Erythroblast (primary cell): ENCODE data around the gene TOP2A.
A peak's percentile ranks its signal among the peaks of the same experiment; 100 is the strongest.
"Not testable (repeated sequence)": the region's sequence is repeated elsewhere in the genome, so short reads cannot be mapped to it uniquely, and the experiment has no call there.

Source experiments
- DNase-seq, 2 experiments: peaks; one replicate each; lab custom pipeline; 2025; lab: John Stamatoyannopoulos, UW
- GATA1 ChIP-seq: IDR thresholded peaks from 2 replicates; pipeline ENCODE4 v1.6.1; 2011; ENCODE audit warnings: low read depth, mild to moderate bottlenecking, control low read depth, low read length, moderate library complexity
- POLR2A ChIP-seq: IDR thresholded peaks from 2 replicates; pipeline ENCODE4 v1.6.1; 2011; ENCODE audit warnings: mild to moderate bottlenecking, low read length

The TOP2A gene

DNA sequence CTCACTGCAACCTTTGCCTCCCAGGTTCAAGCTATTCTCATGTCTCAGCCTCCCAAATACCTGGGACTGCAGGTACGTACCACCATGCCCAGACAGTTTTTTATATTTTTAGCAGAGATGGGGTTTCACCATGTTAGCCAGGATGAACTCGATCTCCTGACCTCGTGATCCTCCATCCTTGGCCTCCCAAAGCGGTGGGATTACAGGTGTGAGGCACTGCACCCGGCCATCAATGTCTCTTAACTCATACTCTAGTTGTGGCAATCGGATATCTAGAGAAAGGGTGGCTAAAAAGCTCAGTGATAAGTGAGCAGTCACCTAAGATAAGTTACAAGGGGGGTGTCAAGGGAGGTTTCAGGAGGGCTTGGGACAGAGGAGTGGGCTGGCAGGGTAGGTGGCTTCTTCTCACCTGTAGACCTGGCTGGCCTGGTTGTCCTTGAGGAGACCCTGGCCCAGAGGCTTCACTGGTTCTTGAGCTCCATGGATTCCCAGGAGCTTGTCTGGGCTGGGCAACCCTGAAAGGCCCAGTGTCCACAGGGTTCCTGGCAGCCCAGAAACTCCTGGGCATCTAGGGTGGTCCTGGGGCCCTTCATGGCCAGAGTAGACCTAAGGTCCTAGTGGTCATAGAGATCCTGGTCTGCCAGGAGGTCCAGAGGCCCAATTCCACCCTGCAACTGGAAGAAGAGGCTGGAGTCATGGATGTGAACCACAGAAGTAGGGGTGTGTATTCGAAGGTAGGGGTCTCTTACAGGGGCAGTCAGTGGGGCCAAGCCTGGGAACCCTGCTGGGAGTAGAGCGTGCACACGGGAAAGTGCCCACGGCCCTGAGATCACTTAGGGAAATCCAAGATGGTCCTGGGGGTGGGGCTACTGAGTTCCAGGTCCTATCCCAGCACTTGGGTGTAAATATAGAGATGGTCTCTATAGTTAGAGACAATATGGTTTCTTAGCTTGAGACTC, 12.9 kb upstream of the TOP2A start:
- TF ChIP-seq POLR2A (no peak), GATA1 (no peak)
- no peak for DNase-seq

DNA sequence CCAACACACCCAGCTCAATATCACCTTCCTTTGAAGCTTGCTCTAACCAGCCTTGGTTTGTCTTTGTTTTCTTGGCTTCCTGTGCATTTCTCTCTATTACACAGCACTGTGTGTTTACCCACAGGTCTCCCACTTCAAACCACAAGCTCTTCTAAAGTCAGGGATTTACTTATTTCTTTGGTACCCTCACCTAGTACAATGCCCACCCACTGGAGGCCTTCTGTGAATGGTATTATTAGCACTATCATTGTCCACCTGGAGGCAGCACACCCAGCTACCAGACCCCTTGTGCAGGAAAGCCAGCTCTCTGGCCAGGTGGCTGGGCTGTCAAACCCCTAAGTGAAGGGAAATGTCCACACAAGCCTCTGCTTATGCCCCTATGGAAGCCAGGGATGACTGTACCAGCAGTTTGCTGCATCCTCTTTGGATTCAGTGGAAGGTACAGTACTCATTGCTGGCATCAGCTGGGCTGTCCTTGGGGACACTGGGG, 9.4 kb upstream of the TOP2A start:
- no peak for DNase-seq
- TF ChIP-seq POLR2A (no peak), GATA1 (no peak)

- DNase-seq: no peak
- no peak for TF ChIP-seq GATA1
Observed at GRCh38 chr17:40425741-40426140, 8.0 kb upstream of the TOP2A start.

- DNase-seq: no peak
- TF ChIP-seq POLR2A (no peak), GATA1 (no peak)
Observed at GRCh38 chr17:40422990-40423633, 5.4 kb upstream of the TOP2A start.

DNA sequence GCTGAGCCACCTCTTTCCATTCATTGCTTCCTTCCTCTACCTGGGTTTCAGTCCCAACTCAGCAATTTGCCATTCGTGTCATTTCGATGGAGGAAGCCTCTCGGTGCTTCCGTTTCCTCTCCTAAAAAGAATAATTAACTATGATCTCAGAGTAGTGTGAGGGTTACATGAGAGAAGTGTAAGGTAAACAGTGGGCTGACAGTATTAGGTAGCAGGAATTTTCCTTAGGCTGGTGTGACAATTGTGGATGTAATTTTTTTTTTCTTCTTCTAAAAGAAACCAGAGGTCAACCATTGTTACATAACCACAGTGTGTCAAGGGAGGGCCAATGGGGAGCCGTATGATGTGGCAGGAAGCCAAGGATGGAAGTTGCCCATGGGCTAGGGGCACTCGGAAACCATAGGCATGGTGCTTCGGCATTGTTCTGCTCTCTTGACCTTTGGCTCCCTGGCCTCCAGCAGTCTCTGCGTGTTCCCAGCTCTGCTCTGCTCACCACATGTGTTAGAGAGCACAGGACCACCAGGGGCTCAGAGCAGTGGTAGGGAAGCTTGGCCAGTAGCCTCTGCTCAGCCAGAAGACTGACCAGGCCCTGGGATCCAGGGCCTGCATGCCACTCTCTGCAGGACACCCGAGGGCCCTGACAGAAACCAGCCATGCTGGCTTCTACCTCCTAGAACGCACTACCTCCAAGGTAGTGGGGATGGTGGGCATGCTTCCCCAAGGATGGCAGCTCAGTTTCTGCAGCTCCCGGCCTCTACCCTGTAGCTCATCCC, 2.0 kb upstream of the TOP2A start:
- DNase-seq: no peak
- TF ChIP-seq GATA1 (no peak), POLR2A (no peak)

DNA sequence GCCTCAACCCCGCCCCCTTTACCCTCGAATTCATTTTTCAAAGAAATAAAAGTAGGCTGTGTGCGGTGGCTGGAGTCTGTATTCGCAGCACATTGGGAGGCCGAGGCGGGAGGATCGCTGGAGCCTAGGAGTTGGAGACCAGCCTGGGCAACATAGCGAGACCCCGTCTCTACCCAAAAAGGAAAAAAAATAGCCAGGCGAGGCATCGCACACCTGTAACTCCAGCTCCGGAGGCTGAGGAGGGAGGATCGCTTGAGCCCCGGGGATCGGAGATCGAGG, 671 bp upstream of the TOP2A start:
- no peak for TF ChIP-seq GATA1
- no peak for TF ChIP-seq POLR2A
- no peak for DNase-seq

- DNase-seq: peak; percentile 73 to 83
- TF ChIP-seq POLR2A (no peak), GATA1 (no peak)
Observed at GRCh38 chr17:40417258-40417608, 463 bp downstream of the TOP2A start.

DNA sequence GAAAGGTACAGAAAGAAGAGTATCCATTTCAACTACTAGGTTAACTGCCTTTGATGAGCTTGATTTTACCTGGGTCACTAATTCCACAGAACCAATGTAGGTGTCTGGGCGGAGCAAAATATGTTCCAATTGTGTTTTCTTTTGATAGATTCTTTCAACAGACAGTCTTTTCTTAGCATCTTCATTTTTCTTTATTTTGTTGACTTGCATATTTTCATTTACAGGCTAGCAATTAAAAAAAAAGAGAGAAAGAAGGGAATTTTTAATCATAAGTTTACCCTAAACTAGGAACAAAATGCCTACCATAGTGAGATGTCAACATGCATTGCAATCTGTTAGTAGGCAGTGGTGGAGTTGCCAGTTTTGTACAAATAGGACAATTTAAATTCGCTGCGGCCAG, 1.0 kb downstream of the TOP2A start:
- TF ChIP-seq POLR2A (no peak), GATA1 (no peak)
- DNase-seq: peak; percentile 25 to 48

DNA sequence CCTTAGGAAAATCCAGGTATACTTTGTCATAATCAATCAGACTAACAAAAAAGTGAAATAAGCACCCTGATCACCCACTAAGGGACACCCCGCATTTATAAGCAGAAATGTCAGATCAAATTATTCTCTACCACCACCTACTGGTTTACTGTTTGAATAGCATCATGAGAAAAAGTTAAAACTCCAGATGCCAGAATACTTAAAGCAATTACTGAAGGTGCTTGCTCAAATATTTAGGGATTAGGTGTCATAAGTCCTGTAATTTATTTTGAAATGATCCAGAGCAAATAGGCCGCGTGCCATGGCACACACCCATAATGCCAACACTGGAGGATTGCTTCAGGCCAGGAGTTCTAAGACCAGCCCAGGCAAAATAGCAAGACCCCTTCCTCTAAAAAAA, 2.3 kb downstream of the TOP2A start:
- peak; percentile 54 to 67 for DNase-seq
- TF ChIP-seq POLR2A (no peak), GATA1 (no peak)

GRCh38 chr17:40414312-40414711, 3.4 kb downstream of the TOP2A start:
- not testable (repeated sequence) for DNase-seq

DNA sequence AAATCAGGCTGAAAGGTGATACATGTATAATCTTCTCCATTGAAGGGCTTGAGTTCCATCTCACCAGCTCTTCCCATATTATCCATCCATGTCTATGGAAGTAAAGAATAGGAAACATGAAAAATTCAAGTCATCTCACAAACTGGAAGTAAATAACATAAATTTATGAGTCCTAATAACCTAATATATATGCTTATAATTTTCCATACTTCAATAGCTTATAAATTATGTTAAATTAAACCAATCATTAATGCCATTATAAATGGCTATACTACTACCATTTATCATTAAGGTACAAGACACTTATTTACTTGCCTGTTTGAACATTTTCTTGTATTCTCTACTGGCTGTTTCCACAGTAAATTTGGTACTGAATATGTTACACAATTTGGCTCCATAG, 4.8 kb downstream of the TOP2A start:
- no peak for TF ChIP-seq POLR2A
- no peak for TF ChIP-seq GATA1
- DNase-seq: no peak

- TF ChIP-seq GATA1: no peak
- TF ChIP-seq POLR2A: no peak
Observed at GRCh38 chr17:40411821-40412220, 5.9 kb downstream of the TOP2A start.

DNA sequence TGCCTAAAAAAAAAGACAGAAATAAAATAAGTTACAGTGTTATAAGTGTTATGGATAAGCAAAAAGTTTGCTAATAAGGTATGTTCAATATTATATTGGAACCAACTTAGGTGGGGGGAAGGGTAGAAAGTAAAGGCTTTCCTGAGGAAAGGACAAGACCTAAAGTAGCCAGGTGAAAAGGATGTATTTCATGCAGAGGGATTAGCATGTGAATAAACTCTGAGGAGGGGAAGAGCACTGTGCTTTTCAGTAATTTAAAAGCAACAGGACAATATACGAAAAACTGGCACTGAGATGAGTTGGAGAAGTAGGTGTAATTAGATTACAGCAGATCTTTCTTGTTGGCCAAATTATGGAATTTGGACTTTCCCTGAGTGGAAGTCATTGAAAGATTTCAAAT, 7.6 kb downstream of the TOP2A start:
- TF ChIP-seq GATA1: no peak
- TF ChIP-seq POLR2A: no peak
- no peak for DNase-seq

More at GRCh38 chr17:40411821-40412220, 5.9 kb downstream of the TOP2A start:
- no peak for DNase-seq

DNA sequence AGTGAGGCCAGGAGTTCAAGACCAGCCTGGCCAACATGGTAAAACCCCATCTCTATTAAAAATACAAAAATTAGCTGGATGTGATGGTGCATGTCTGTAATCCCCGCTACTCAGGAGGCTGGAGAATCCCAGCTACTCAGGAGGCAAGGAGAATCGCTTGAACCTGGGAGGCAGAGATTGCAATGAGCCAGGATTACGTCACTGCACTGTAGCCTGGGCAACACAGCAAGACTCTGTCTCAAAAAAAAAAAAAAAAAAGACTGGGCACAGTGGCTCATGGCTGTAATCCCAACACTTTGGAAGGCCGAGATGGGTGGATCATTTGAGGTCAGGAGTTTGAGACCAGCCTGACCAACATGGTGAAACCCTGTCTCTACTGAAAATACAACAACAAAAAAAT, 8.2 kb downstream of the TOP2A start:
- not testable (repeated sequence) for DNase-seq
